HEK293 (cell line): Measurements from ENCODE around the gene DOCK7.

Experiments used
- CTCF ChIP-seq: fragments of 450-650 bp; formaldehyde crosslinking; IDR thresholded peaks from 2 replicates; pipeline ENCODE4 v1.5.1; 2016; ENCODE audit warnings: missing biosample characterization, missing genetic modification characterization
- GLI4 ChIP-seq: fragments of 450-650 bp; formaldehyde crosslinking; IDR thresholded peaks from 2 replicates; pipeline ENCODE4 v1.5.1; 2016; ENCODE audit warnings: missing biosample characterization, missing genetic modification characterization
- KLF1 ChIP-seq: fragments of 450-650 bp; formaldehyde crosslinking; IDR thresholded peaks from 2 replicates; pipeline ENCODE4 v1.5.1; 2016; ENCODE audit warnings: missing biosample characterization, missing genetic modification characterization
- ZBTB17 ChIP-seq: fragments of 450-650 bp; formaldehyde crosslinking; IDR thresholded peaks from 2 replicates; pipeline ENCODE4 v1.5.1; 2016; ENCODE audit warnings: missing biosample characterization, missing genetic modification characterization
- ZNF133 ChIP-seq: fragments of 450-650 bp; formaldehyde crosslinking; IDR thresholded peaks from 2 replicates; pipeline ENCODE4 v1.5.1; 2016; ENCODE audit warnings: missing biosample characterization, missing genetic modification characterization
- ZNF302 ChIP-seq: fragments of 450-650 bp; formaldehyde crosslinking; IDR thresholded peaks from 2 replicates; pipeline ENCODE4 v1.5.1; 2016; ENCODE audit warnings: missing biosample characterization, missing genetic modification characterization, low read depth
- ZNF366 ChIP-seq: fragments of 450-650 bp; formaldehyde crosslinking; conservative IDR thresholded peaks from 2 replicates; pipeline ENCODE4 v1.5.1; 2016; ENCODE audit warnings: missing biosample characterization, missing genetic modification characterization
- ZNF391 ChIP-seq: fragments of 450-650 bp; formaldehyde crosslinking; IDR thresholded peaks from 2 replicates; pipeline ENCODE4 v1.5.1; 2016; ENCODE audit warnings: low read depth, missing biosample characterization, missing genetic modification characterization, borderline replicate concordance
- ZNF629 ChIP-seq: fragments of 450-650 bp; formaldehyde crosslinking; IDR thresholded peaks from 2 replicates; pipeline ENCODE4 v1.5.1; 2017; ENCODE audit warnings: missing biosample characterization, missing genetic modification characterization
- ZNF707 ChIP-seq: fragments of 450-650 bp; formaldehyde crosslinking; IDR thresholded peaks from 2 replicates; pipeline ENCODE4 v1.5.1; 2016; ENCODE audit warnings: missing biosample characterization, missing genetic modification characterization

- TF ChIP-seq GLI4 (tag by site-specific recombination) (no peak), ZNF133 (tag by site-specific recombination) (peak; percentile 96), ZNF302 (tag by site-specific recombination) (no peak), ZNF629 (tag by site-specific recombination) (no peak), ZNF707 (tag by site-specific recombination) (no peak), ZBTB17 (tag by site-specific recombination) (no peak), KLF1 (tag by site-specific recombination) (no peak), CTCF (tag by site-specific recombination) (no peak), ZNF366 (tag by site-specific recombination) (no peak), ZNF391 (tag by site-specific recombination) (no peak)
These were observed 188.0 kb downstream of the DOCK7 start for GRCh38 chr1:62500210-62500609.
